GM21825 (cell line): ENCODE measurements around the gene NEUROG2.
"Not testable (repeated sequence)": the region's sequence is repeated elsewhere in the genome, so short reads cannot be mapped to it uniquely, and the experiment has no call there.

ENCODE experiments used
- ATAC-seq: cut with Tn5 transposase; IDR thresholded peaks from one replicate; pipeline ENCODE4 v1.9.1; 2021; ENCODE audit warnings: mild to moderate bottlenecking, moderate library complexity; ENCODE audit not compliant: unreplicated experiment

Gene NEUROG2

DNA sequence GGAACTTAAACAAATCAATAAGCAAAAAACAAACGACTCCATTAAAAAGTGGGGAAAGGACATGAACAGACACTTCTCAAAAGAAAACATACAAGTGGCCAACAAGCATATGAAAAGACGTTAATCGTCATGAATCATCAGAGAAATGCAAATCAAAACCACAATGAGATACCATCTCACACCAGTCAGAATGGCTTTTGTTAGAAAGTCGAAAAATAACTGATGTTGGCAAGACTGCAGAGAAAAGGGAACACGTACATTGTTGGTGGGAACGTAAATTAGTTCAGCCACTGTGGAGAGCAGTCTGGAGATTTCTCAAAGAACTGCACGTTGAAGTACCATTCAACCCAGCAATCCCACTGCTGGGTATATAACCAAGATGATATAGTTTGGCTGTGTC is 23.7 kb downstream of the NEUROG2 start:
- no peak for ATAC-seq

DNA sequence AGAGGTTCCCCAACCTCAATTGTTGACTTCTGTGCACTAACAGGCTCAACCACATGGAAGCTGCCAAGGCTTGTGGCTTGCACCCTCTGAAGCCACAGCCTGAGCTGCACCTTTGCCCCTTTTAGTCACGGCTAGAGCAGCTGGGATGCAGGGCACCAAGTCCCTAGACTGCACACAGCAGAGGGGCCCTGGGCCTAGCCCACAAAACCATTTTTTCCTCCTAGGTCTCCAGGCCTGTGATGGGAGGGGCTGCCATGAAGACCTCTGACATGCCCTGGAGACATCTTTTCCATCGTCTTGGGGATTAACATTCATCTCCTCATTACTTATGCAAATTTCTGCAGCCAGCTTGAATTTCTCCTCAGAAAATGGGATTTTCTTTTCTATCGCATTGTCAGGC is 25.2 kb downstream of the NEUROG2 start:
- ATAC-seq, result not testable (repeated sequence)

DNA sequence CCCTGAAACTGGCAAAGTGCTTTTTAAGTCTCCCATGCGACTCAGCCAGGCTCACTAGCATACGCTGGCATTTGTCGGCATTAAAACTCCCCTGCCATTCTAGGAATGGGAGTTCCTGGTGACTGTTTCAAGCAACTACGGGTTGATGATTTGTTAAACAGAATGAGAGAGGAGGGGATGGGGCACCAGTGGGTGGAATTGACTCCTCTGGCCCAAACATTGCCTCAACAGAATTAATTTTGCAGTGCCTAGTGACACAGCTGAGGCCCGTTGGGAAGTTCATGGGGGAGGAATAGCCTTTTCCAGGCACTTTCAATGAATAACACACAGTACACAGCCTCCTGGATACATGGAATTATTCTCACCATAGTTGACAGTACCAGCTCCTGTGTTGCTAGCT is 30.1 kb downstream of the NEUROG2 start:
- ATAC-seq, result no peak

DNA sequence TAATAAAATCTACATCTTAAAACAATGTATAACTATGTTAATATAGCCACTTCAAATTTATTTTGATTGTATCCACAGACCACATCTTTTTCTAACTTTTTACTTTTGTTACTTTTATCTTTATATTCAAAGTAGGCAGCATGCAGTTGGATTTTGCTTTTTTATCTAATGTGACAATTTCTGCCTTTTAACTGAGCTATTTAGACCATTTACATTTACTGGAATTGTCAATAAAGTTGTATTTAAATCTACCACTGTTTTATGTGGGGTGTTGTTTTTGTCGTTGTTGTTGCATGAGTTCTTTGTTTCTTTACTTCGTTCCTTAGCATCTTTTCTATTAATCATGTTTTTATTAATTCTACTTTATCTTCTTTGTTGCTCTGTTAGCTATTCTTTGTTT is 42.0 kb downstream of the NEUROG2 start:
- no peak for ATAC-seq

DNA sequence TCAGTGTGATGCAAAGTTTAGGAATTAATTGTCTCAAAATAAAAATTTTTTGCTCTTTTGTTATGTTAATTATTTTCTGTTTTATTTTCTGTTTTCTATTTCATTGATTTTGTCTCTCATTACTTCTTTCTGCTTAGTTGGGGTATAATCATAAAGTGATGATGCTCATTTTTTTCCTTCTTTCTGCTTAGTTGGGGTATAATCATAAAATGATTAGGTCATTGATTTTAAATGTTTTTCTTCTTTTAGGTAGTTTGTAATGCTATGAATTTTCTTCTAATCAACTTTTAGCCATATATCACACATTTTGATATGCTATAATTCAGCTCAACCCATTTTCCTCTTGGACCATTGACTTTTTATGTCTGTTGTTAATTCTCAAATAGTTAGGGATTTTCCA is 43.7 kb downstream of the NEUROG2 start:
- no peak for ATAC-seq
